ENCODE data around the gene PEPD.

DNA sequence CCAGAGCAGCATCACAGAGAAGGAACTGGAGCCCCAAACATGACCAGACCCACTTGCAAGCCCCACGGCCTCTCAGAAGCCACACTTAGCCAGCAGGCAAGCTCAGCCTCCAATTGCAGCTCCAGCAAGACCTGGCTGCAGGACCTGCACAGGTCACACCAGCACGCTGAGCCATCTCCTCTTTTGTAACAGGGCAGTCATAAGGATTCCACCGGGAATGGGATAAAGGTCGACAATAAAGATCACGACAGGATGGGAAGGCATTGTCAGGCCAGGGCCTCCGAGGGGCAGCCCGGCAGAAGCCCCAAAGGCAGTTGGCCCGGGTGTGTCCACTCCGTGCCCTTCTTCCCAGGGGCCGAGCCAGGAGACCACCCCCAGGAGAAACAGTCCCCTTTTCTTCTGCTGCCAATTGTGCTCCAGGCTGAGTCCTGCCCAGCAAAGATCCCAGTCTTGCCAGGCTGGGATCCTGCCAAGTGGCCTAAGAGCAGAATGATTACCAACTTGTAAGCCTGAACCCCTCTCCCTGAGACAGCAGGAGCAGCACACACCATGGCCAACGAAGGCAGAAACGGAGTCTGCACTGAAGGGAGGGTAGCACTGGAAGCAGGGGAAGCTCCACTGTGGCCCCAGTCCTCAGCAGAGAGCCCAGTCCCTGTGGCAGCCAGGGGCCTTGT lies 12.5 kb downstream of the PEPD start:
- TF ChIP-seq, protein P1, sequence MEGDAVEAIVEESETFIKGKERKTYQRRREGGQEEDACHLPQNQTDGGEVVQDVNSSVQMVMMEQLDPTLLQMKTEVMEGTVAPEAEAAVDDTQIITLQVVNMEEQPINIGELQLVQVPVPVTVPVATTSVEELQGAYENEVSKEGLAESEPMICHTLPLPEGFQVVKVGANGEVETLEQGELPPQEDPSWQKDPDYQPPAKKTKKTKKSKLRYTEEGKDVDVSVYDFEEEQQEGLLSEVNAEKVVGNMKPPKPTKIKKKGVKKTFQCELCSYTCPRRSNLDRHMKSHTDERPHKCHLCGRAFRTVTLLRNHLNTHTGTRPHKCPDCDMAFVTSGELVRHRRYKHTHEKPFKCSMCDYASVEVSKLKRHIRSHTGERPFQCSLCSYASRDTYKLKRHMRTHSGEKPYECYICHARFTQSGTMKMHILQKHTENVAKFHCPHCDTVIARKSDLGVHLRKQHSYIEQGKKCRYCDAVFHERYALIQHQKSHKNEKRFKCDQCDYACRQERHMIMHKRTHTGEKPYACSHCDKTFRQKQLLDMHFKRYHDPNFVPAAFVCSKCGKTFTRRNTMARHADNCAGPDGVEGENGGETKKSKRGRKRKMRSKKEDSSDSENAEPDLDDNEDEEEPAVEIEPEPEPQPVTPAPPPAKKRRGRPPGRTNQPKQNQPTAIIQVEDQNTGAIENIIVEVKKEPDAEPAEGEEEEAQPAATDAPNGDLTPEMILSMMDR (IDR thresholded peaks at IDR 0.05) = no peak
- TF ChIP-seq POLR2A (IDR thresholded peaks at IDR 0.05) = no peak
